Neuronal stem cell (in vitro differentiated cells): ENCODE measurements around the gene ARFGEF3. TPM values are rescaled to one million over a fixed set of nuclear protein-coding genes. Genes with fewer than 3 reads are reported as not detected.

Experiments used
- DNase-seq: peaks from one replicate; pipeline ENCODE4 v3.0.0-alpha.2; 2013; ENCODE audit warnings: low spot score
- H2AFZ ChIP-seq: one replicate; pipeline ENCODE4 v1.6.1; 2013; ENCODE audit warnings: mild to moderate bottlenecking, low read length, inconsistent platforms
- H2AK5ac ChIP-seq: 2 replicates; pipeline ENCODE4 v1.6.1; 2013; ENCODE audit warnings: low read depth, mild to moderate bottlenecking, inconsistent platforms, low read length, moderate library complexity, mixed read lengths
- H2BK120ac ChIP-seq: 2 replicates; pipeline ENCODE4 v1.6.1; 2013; ENCODE audit warnings: low read depth, mild to moderate bottlenecking, inconsistent platforms, low read length, moderate library complexity, mixed read lengths
- H2BK12ac ChIP-seq: one replicate; pipeline ENCODE4 v1.6.1; 2013; ENCODE audit warnings: low read length, inconsistent platforms
- H2BK15ac ChIP-seq: 2 replicates; pipeline ENCODE4 v1.6.1; 2013; ENCODE audit warnings: mild to moderate bottlenecking, low read length, inconsistent platforms, mixed read lengths
- H2BK5ac ChIP-seq: one replicate; pipeline ENCODE4 v1.6.1; 2013; ENCODE audit warnings: inconsistent platforms, mild to moderate bottlenecking, low read length, moderate library complexity
- H3K14ac ChIP-seq: one replicate; pipeline ENCODE4 v1.6.1; 2013; ENCODE audit warnings: low read length, inconsistent platforms
- H3K18ac ChIP-seq: 2 replicates; pipeline ENCODE4 v1.6.1; 2013; ENCODE audit warnings: low read length, inconsistent platforms
- H3K23ac ChIP-seq: 2 replicates; pipeline ENCODE4 v1.6.1; 2013; ENCODE audit warnings: low read depth, mild to moderate bottlenecking, mixed read lengths, low read length, inconsistent platforms; ENCODE audit not compliant: poor library complexity
- H3K27ac ChIP-seq: replicated peaks from 3 replicates; pipeline ENCODE4 v1.5.1; 2013; ENCODE audit warnings: low read length, inconsistent platforms
- H3K27me3 ChIP-seq, 3 experiments: 2 replicates each; pipeline ENCODE4 v1.6.1; 2013; ENCODE audit warnings: low read length in 3 of 3, mild to moderate bottlenecking in 2 of 3, inconsistent platforms in 1 of 3, low read depth in 1 of 3, mixed read lengths in 1 of 3, moderate library complexity in 1 of 3; ENCODE audit not compliant: control insufficient read depth in 3 of 3, insufficient read depth in 3 of 3
- H3K36me3 ChIP-seq, 2 donors: replicated peaks in 1 of 2; 2 replicates each; pipeline ENCODE4 v1.6.1; 2013; ENCODE audit warnings: low read length in 2 of 2; ENCODE audit not compliant: control insufficient read depth in 2 of 2, insufficient read depth in 2 of 2
- H3K4ac ChIP-seq: 2 replicates; pipeline ENCODE4 v1.6.1; 2013; ENCODE audit warnings: inconsistent platforms, mild to moderate bottlenecking, low read length, moderate library complexity
- H3K4me1 ChIP-seq, 2 donors: 1 replicate in 1 of 2; 2 replicates in 1 of 2; pipeline ENCODE4 v1.6.1; 2013; ENCODE audit warnings: low read length in 2 of 2, low read depth in 1 of 2; ENCODE audit not compliant: control insufficient read depth in 2 of 2, insufficient read depth in 1 of 2
- H3K4me2 ChIP-seq: one replicate; pipeline ENCODE4 v1.6.1; 2013; ENCODE audit warnings: mild to moderate bottlenecking, low read length, inconsistent platforms; ENCODE audit not compliant: insufficient read depth, poor library complexity, severe bottlenecking
- H3K4me3 ChIP-seq, 2 donors: 2 replicates each; pipeline ENCODE4 v1.5.1; 2013; ENCODE audit warnings: low read length in 2 of 2, mild to moderate bottlenecking in 2 of 2, inconsistent platforms in 1 of 2, moderate library complexity in 1 of 2
- H3K79me1 ChIP-seq: one replicate; pipeline ENCODE4 v1.6.1; 2013; ENCODE audit warnings: low read depth, mild to moderate bottlenecking, inconsistent platforms, low read length, moderate library complexity
- H3K9ac ChIP-seq: one replicate; pipeline ENCODE4 v1.6.1; 2013; ENCODE audit warnings: mild to moderate bottlenecking, low read depth, low read length, inconsistent platforms; ENCODE audit not compliant: poor library complexity
- H3K9me3 ChIP-seq, 2 donors: replicated peaks in 1 of 2; 2 replicates each; pipeline versions ENCODE3 to v1.6.1; 2013; ENCODE audit warnings: low read length in 2 of 2, mild to moderate bottlenecking in 2 of 2, inconsistent platforms in 1 of 2, low read depth in 1 of 2, mixed read lengths in 1 of 2, moderate library complexity in 1 of 2; ENCODE audit not compliant: control insufficient read depth in 2 of 2, insufficient read depth in 1 of 2
- H4K8ac ChIP-seq: one replicate; pipeline ENCODE4 v1.6.1; 2013; ENCODE audit warnings: low read depth, mild to moderate bottlenecking, inconsistent platforms, low read length, moderate library complexity
- H4K91ac ChIP-seq: one replicate; pipeline ENCODE4 v1.6.1; 2013; ENCODE audit warnings: low read length, low read depth, mild to moderate bottlenecking, inconsistent platforms; ENCODE audit not compliant: poor library complexity
- WGBS, 2 donors: extraction: QIAGEN DNeasy Blood & Tissue Kit; methylation state at CpG; one replicate each; pipeline ENCODE4 v1.1.7; 2013; ENCODE audit warnings: missing lambda C conversion rate in 2 of 2, mixed read lengths in 1 of 2; ENCODE audit not compliant: insufficient read length in 2 of 2, insufficient replicate concordance in 1 of 2; ENCODE audit errors: extremely low coverage in 2 of 2; 5-methylcytosine and 5-hydroxymethylcytosine counted together
- polyA plus RNA-seq, 2 experiments: library from polyadenylated mRNA; stranded (reverse); fragments of 200-250 nt; gene quantifications; one replicate each; pipeline ENCODE4 v1.2.3, GENCODE V29; 2013

The ARFGEF3 gene, protein sequence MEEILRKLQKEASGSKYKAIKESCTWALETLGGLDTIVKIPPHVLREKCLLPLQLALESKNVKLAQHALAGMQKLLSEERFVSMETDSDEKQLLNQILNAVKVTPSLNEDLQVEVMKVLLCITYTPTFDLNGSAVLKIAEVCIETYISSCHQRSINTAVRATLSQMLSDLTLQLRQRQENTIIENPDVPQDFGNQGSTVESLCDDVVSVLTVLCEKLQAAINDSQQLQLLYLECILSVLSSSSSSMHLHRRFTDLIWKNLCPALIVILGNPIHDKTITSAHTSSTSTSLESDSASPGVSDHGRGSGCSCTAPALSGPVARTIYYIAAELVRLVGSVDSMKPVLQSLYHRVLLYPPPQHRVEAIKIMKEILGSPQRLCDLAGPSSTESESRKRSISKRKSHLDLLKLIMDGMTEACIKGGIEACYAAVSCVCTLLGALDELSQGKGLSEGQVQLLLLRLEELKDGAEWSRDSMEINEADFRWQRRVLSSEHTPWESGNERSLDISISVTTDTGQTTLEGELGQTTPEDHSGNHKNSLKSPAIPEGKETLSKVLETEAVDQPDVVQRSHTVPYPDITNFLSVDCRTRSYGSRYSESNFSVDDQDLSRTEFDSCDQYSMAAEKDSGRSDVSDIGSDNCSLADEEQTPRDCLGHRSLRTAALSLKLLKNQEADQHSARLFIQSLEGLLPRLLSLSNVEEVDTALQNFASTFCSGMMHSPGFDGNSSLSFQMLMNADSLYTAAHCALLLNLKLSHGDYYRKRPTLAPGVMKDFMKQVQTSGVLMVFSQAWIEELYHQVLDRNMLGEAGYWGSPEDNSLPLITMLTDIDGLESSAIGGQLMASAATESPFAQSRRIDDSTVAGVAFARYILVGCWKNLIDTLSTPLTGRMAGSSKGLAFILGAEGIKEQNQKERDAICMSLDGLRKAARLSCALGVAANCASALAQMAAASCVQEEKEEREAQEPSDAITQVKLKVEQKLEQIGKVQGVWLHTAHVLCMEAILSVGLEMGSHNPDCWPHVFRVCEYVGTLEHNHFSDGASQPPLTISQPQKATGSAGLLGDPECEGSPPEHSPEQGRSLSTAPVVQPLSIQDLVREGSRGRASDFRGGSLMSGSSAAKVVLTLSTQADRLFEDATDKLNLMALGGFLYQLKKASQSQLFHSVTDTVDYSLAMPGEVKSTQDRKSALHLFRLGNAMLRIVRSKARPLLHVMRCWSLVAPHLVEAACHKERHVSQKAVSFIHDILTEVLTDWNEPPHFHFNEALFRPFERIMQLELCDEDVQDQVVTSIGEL (N-terminal part only)
- polyA plus RNA-seq (2013, experiment 1 of 2), result 1.4 TPM
- 1.4 TPM for polyA plus RNA-seq (2013, experiment 2 of 2)

DNA sequence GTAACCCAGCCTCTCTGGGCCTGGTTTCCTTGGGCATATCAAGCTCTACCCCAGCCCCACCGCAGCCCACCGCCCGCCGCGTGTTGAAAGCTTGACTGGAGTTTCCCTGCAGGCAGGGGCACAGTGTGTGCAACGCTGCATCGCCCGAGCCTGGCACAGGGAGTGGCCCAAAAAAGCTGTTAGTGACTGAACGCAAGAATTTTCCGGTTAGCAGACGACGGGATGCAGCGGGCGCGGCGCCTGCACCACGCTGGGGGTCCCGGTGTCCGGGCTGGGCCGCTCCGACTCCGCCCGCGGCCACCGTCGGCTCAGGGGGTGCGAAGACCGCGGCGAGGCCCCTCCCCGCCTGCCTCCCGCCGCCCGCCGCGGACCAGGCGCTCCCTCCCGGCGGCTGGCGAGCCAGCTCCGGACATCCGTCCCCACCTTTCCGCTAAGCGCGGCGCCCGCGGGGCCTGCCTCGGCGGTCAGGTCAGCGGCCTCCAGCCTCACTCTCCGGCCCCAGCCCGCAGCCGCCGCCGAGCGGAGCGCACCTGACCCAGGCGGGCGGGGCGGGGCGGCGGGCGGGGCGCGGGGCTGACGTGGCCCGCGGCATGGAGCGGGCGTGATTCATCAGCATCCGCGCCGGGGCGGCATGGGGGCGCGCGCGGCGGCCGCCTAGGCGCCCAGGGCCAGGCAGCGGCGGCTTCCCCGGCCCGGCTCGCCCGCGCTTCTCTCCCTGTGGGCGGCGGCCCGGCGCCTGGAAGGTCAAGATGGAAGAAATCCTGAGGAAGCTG lies at the start of gene ARFGEF3:
Gene ARFGEF3, plus strand, starts transcription at position 602 of the 773 bp plus-strand sequence. Its CDS starts 148 bp downstream, at position 750.
- Histone ChIP-seq H2BK5ac (peak within 1 kb of the TSS; percentile 15), H3K18ac (peak within 1 kb of the TSS; percentile 93), H2AK5ac (peak within 1 kb of the TSS; percentile 60), H4K91ac (peak within 1 kb of the TSS; percentile 14), H2BK12ac (no peak within 1 kb of the TSS), H2BK15ac (peak within 1 kb of the TSS; percentile 79), H3K4me1 (peaks cover 3 to 7% of the 10 kb centered on the region in 2 donors), H4K8ac (no peak within 1 kb of the TSS), H3K27me3 (peaks cover 0 to 71% (median 10%) of the 10 kb centered on the region in 3 experiments), H3K23ac (peak within 1 kb of the TSS; percentile 37), H3K4ac (no peak within 1 kb of the TSS), H3K9me3 (no peaks in the 10 kb centered on the region), H3K14ac (peak within 1 kb of the TSS; percentile 85), H3K79me1 (no peaks in the 10 kb centered on the region), H2BK120ac (peak within 1 kb of the TSS; percentile 6), H3K4me3 (peak within 1 kb of the TSS; percentile 43 to 87), H3K27ac (peak within 1 kb of the TSS; percentile 26), H3K9ac (peak within 1 kb of the TSS; percentile 73), H3K36me3 (no peaks in the 10 kb centered on the region), H3K4me2 (peak within 1 kb of the TSS; percentile 95), H2AFZ (peak within 1 kb of the TSS; percentile 96)
- no CpG with 5 or more reads among the region's 93 CpGs for WGBS, 2 donors
- DNase-seq, result peak; percentile 67

DNA sequence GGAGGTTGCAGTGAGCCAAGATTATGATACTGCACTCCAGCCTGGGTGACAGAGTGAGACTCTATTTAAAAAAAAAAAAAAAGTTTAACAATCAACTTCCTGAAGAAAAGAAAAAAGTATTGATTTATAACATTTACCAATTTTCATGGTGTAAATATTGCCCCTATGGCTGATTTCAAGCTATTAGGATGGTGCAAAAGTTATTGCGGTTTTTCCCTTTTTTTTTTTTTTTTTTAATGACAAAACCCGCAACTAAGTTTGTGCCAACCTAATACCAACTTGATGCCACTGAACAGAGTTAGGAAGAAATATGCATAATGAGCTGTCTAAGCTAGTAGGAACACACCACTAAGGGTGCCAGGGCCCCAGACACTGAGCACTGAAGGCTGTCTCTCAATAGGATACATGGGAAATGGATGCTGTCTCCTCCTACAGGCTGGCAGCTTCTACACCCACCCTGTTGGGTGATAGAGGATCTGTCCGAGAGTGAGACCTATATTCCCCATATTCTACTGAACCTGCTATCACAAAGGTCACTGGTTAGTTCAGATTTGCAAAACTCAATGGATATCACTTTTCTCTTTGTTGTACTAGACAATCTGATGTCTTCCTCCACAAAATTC lies 48.0 kb upstream of the ARFGEF3 start:
- H2AFZ ChIP-seq, result no peak overlapping the region
- H2BK120ac ChIP-seq, result no peak overlapping the region
- no peaks in the 10 kb centered on the region for H3K9me3 ChIP-seq
- no peak overlapping the region for H3K4me3 ChIP-seq
- DNase-seq, result no peak
- no peak overlapping the region for H3K9ac ChIP-seq
- H4K8ac ChIP-seq, result no peak overlapping the region
- no peak overlapping the region for H2BK12ac ChIP-seq
- no peaks in the 10 kb centered on the region for H3K79me1 ChIP-seq
- no peak overlapping the region for H4K91ac ChIP-seq
- H3K27me3 ChIP-seq, result peaks cover 0 to 8% (median 0%) of the 10 kb centered on the region in 3 experiments
- WGBS, 2 donors, result no CpG with 5 or more reads among the region's 3 CpGs
- H3K23ac ChIP-seq, result no peak overlapping the region
- H2BK15ac ChIP-seq, result no peak overlapping the region
- H3K18ac ChIP-seq, result no peak overlapping the region
- H3K27ac ChIP-seq, result no peak overlapping the region
- H3K36me3 ChIP-seq, result no peaks in the 10 kb centered on the region
- no peaks in the 10 kb centered on the region for H3K4me1 ChIP-seq
- no peak overlapping the region for H2AK5ac ChIP-seq
- H3K4ac ChIP-seq, result no peak overlapping the region
- no peak overlapping the region for H3K14ac ChIP-seq
- H3K4me2 ChIP-seq, result no peak overlapping the region
- no peak overlapping the region for H2BK5ac ChIP-seq

DNA sequence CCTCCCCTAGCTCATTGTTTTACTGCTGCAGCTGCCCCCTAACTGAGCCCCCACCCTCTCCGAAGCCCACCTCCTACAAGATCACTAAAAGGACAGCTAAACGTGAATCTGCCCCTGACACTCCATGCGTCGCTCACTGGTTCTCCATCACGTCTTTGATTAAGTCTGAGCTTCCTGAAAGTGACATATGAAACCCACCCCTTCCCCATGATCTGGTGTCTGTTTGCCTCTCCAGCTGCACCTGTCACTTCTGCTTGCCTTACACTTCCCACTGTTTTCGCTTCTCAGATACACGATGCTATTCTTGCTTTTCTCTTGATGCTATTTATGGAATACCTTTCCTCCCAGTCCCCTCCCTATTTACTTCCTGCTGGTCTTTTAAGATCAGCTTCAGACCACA lies 46.5 kb upstream of the ARFGEF3 start:
- peaks cover 0 to 2% (median 0%) of the 10 kb centered on the region in 3 experiments for H3K27me3 ChIP-seq
- H2BK5ac ChIP-seq, result no peak overlapping the region
- H4K8ac ChIP-seq, result no peak overlapping the region
- WGBS, 2 donors, result no CpG with 5 or more reads among the region's 7 CpGs
- H3K14ac ChIP-seq, result no peak overlapping the region
- no peak overlapping the region for H2BK120ac ChIP-seq
- no peak overlapping the region for H3K9ac ChIP-seq
- no peak overlapping the region for H3K4ac ChIP-seq
- no peak overlapping the region for H3K4me3 ChIP-seq
- H3K36me3 ChIP-seq, result no peaks in the 10 kb centered on the region
- H2AK5ac ChIP-seq, result no peak overlapping the region
- no peak overlapping the region for H3K4me2 ChIP-seq
- H2BK12ac ChIP-seq, result no peak overlapping the region
- no peaks in the 10 kb centered on the region for H3K4me1 ChIP-seq
- H4K91ac ChIP-seq, result no peak overlapping the region
- H3K27ac ChIP-seq, result no peak overlapping the region
- no peaks in the 10 kb centered on the region for H3K9me3 ChIP-seq
- no peak overlapping the region for H2BK15ac ChIP-seq
- no peak overlapping the region for H3K23ac ChIP-seq
- no peak overlapping the region for H2AFZ ChIP-seq
- no peaks in the 10 kb centered on the region for H3K79me1 ChIP-seq
- no peak overlapping the region for H3K18ac ChIP-seq
- no peak for DNase-seq
